RWPE1 (cell line): ENCODE measurements around the gene SHISA6.

Experiments
- CTCF ChIA-PET: fragments of 350-600 bp; sonication (Branson Sonifier 250); formaldehyde crosslinking; extraction: SDS; loops from one replicate; lab custom pipeline; 2021; lab: Yijun Ruan, JAX
- POLR2A ChIA-PET: fragments of 400-600 bp; formaldehyde crosslinking; extraction: SDS; loops from one replicate; lab custom pipeline; 2020; ENCODE audit warnings: antibody characterized with exemption; ENCODE audit not compliant: low non-redundant PET; lab: Yijun Ruan, JAX
- DNase-seq: peaks from one replicate; pipeline ENCODE4 v3.0.0; 2012; ENCODE audit warnings: low spot score
- H3K27ac ChIP-seq: fragments of 450-650 bp; 2 replicates; pipeline ENCODE4 v1.5.1; 2017
- TF ChIP-seq, protein P1 (sequence below): fragments of 450-650 bp; conservative IDR thresholded peaks from 2 replicates; pipeline ENCODE4 v1.5.1; 2017; ENCODE audit warnings: low read depth, mild to moderate bottlenecking

The SHISA6 gene

DNA sequence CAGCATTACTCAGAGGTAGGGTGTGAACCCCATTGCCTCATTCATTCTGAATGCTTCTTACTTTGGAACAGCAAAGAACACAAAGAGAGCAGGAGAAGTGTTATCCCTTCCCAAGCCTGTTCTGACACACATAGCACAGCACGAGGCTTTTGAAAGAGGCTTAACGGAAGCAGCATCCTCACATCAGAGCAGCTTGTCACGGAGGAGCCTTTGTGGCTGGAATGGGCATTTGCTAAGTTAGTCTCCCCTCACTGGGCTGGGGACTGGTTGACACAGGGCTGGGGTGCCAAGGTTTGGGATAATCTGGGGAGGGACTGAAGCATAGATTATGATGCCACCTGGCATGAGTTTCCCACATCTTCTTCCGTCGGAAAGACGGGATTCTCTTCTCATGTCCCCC lies 189.7 kb downstream of the SHISA6 start:
- CTCF ChIA-PET: no interaction called here
- no peak for DNase-seq

DNA sequence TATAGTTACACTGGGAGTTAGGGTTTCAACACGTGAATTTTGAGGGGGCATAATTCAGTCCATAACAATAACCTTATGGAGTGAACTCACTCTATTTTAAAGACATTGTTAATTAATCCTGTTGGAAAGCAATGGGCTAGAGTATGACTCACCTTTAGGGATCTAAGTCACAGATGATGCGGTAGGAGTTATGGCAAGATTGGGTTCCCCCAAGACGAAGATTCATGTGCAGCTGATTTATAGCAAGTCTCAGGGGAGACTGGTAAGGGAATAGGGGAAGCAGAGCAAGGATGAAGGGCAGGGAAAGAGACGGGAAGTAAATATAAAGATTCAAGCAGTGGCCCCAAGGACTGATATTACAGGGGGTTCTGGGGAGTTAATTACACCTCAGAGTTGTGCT lies 197.7 kb downstream of the SHISA6 start:
- ChIA-PET POLR2A (no interaction called here), CTCF (interaction anchor here (0.7 kb wide), 1 partner anchor 1512 kb away, joined by 4 read pairs; no protein-coding TSS in a partner anchor)
- no peak for DNase-seq
- H3K27ac ChIP-seq: no peak overlapping the region
- TF ChIP-seq, protein P1, sequence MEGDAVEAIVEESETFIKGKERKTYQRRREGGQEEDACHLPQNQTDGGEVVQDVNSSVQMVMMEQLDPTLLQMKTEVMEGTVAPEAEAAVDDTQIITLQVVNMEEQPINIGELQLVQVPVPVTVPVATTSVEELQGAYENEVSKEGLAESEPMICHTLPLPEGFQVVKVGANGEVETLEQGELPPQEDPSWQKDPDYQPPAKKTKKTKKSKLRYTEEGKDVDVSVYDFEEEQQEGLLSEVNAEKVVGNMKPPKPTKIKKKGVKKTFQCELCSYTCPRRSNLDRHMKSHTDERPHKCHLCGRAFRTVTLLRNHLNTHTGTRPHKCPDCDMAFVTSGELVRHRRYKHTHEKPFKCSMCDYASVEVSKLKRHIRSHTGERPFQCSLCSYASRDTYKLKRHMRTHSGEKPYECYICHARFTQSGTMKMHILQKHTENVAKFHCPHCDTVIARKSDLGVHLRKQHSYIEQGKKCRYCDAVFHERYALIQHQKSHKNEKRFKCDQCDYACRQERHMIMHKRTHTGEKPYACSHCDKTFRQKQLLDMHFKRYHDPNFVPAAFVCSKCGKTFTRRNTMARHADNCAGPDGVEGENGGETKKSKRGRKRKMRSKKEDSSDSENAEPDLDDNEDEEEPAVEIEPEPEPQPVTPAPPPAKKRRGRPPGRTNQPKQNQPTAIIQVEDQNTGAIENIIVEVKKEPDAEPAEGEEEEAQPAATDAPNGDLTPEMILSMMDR: no peak

More for the DNA sequence above, 189.7 kb downstream of the SHISA6 start:
- TF ChIP-seq, protein P1: no peak
- no peak overlapping the region for H3K27ac ChIP-seq
- POLR2A ChIA-PET: no interaction called here

DNA sequence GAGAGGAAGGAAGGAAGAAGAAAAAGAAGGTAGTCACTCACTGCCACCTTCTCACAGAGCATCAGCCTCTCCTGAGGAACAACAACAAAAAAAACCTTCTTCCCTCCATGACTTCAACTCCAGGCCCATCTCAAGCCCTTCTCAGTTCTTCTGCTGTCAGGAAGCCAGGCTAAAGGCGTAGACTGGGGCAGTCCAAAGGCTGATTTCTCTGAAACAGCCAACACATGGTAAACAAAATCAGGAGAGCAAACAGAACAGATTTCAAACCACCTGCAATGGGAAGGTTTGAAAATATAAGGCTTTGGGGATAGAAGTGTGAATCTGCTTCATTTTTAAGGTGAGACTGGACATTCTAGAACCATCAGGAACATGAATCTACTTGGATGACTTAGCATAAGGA lies 200.0 kb downstream of the SHISA6 start:
- TF ChIP-seq, protein P1: no peak
- no peak for DNase-seq
- POLR2A ChIA-PET: no interaction called here
- CTCF ChIA-PET: no interaction called here
- no peak overlapping the region for H3K27ac ChIP-seq

DNA sequence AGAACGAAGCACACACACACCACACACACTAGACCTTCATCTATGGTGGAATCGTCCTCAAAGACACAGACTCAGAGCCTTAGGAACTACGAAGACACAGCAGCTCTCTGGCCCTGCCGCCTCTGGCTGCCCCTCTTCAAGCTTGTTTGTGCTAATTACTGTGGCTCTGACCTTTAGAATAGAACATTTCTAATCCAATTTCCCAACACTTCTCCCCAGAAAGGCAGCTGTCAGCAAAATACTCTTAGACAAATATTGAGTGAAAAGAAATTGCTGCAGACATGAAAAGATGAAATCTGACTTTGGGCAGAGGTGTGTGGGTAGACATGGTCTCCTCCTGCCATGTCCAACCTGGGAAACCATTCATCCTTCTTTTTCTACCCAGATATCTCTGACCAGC lies 205.3 kb downstream of the SHISA6 start:
- POLR2A ChIA-PET: no interaction called here
- CTCF ChIA-PET: no interaction called here
- TF ChIP-seq, protein P1: no peak
- no peak overlapping the region for H3K27ac ChIP-seq
- DNase-seq: no peak

DNA sequence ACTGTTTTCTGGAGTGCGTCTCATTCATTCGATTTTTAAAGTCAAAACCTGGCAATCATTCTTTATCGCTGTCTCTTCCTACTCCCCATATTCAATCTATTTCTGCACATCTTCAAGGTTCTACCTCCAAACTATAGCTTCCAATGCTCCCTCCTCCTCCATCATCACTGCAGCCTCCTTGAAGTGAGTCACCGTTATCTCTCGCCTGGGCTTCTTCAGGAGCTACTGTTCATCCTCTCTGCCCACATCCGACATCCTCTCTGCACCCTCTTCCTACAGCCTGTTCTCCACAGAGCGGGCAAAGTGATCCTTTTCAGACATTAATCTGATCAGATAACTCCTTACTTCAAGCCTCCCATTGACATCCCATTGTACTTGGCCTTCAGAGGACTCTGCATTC lies 213.1 kb downstream of the SHISA6 start:
- no peak overlapping the region for H3K27ac ChIP-seq
- DNase-seq: no peak
- TF ChIP-seq, protein P1: no peak
- ChIA-PET POLR2A (no interaction called here), CTCF (no interaction called here)

DNA sequence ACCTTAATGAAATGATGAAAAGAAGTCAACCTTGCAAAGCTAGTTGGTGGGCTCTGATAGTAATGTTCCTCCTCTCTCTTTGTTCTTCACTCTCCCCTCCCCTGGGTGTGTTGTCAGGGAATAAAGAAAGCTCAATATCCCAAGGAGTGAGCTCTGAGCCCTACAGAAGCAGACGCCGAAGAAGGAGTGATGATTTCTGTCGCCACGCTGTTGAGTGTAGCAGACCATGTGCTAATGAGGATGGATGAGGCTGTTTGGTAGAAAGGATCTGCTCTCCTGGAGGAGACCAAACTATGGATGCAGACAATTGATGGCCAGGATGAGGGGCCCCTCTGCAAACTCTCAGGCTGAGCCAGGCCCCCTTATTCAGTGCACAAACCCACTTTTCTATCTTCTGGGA lies 217.3 kb downstream of the SHISA6 start:
- TF ChIP-seq, protein P1: no peak
- H3K27ac ChIP-seq: no peak overlapping the region
- CTCF ChIA-PET: no interaction called here
- DNase-seq: no peak
- POLR2A ChIA-PET: no interaction called here
